Erythroblast (primary cell): ENCODE results near the gene SYT1.
"Not testable (repeated sequence)": the region's sequence is repeated elsewhere in the genome, so short reads cannot be mapped to it uniquely, and the experiment has no call there.

Source experiments
- DNase-seq, 2 experiments: peaks; one replicate each; lab custom pipeline; 2025; lab: John Stamatoyannopoulos, UW
- GATA1 ChIP-seq: IDR thresholded peaks from 2 replicates; pipeline ENCODE4 v1.6.1; 2011; ENCODE audit warnings: low read depth, mild to moderate bottlenecking, control low read depth, low read length, moderate library complexity
- POLR2A ChIP-seq: IDR thresholded peaks from 2 replicates; pipeline ENCODE4 v1.6.1; 2011; ENCODE audit warnings: mild to moderate bottlenecking, low read length

The SYT1 gene

DNA sequence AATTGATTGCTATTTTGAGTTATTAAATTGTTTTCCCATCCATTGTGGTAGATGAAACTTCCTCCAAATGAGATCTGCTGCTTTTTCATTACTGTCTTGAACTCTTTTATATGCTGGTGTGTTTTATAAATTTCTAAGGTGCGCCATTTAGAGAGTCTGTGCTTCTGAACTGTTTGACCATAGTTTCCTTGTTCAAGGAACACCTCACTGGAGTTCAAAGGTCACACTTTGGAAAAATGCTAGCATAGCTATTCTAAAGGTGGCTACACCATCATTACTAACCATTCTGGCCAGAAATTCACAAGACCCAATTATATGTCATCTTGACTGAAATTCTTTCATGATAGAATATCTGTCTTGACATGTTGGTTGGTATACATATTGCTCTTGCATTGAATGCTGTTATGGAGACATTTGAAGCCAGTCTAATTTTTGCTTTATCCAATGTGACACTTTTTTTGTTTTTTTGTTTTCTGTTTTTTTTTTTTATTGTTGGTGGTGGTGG lies 556.7 kb downstream of the SYT1 start:
- DNase-seq: no peak
- TF ChIP-seq POLR2A: no peak
- TF ChIP-seq GATA1: no peak

DNA sequence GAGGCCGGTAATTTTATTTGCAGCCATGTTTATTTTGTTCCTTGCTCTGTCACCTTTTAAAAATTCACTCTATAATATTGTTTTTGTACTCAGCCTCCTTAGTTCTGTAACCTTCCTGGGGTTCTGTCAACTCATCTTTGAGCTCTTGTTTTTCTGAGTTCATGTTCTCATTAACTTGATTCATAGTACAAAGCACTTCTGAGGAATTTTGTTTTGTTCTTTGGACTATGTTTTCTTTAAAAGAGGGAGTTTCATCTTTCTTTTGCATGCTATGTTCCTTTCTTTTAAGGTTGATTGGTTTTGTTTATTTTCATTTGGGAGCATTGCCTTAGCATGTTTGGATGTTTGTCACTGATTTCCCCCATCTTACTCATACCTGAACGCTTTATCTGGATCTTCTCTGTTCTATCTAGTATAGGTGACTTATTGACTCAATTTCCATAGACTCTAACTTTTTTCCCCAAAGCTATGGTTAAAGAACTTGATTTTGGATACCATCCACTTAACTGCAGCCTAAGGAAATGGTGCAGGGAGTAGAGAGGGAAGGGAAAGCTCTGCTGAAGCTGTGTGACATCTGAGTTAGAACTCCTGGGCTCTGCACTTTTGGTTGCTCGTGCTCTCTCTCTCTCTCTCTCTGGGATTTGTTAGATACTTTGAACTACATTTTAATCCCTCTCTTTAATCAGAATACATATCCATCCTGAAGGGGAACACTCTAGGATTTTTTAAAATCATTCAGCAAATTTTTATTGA lies 557.7 kb downstream of the SYT1 start:
- DNase-seq: no peak
- TF ChIP-seq GATA1: no peak
- TF ChIP-seq POLR2A: no peak

DNA sequence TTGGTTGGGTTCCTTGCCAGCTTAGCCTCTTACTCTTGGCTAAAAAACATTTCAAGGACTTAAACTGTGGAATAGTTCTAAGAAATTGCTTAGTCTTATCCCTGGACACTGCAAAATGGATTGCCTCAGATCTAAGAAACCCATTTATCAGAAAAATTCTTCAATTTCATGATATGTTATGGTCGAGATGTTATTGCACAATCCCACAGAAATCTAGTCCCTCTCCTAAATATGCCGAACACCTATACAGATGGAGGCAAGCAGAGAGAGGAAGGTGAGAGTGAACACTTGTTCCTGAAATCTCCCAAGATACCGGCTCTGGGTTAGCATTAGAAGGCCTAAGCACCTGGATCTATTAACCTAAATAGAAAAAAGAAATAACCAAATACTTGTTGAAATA lies 559.0 kb downstream of the SYT1 start:
- DNase-seq: no peak

DNA sequence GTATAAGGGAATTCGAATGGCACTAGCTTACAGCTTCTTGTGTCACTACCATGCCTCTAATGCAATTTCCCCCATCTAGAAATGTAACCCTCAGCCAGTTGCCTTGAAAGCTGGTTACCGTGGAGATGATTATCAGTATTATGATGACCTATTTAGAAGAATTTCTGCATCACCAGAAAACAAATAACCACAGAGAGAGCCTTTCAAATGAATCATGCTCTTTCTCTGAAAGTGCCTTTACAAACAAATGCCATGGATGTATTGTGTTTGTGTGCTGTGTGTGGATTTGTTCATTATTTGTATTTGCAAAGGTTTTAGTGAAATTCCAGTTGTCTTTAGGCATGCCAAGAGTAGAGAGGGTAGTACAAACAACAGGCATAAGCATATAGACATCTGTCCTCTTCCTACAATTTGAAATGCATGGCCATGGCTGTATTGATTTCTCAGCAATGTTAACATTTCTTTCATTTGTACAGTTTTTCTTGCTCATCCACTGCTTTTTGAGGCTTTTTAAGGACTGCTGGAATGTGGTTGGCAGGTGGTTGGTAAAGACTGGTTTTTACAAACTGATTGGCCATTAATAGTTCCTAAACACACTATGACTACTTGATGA lies 559.6 kb downstream of the SYT1 start:
- no peak for TF ChIP-seq GATA1
- no peak for TF ChIP-seq POLR2A
- no peak for DNase-seq

More for the DNA sequence above, 559.0 kb downstream of the SYT1 start:
- no peak for TF ChIP-seq GATA1
- no peak for TF ChIP-seq POLR2A

DNA sequence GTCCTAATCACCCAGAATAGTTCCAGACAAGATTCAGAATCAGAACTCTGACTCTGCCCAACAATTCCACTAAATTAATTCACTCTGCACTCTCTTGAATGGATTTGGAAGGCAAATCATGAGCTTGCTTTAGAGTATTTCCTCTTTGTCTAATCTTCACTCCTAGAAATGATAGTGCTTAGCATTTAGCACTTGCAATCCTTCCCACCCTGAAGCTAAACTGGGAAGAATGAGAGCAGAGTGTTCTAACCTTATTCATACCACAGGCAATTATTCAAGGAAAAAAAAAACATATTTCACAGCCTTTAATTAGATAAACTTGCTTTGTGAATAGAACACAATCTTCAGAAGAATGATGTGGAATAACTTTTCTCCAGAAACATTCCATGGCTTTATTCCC lies 561.5 kb downstream of the SYT1 start:
- DNase-seq: no peak
- no peak for TF ChIP-seq GATA1
- no peak for TF ChIP-seq POLR2A

DNA sequence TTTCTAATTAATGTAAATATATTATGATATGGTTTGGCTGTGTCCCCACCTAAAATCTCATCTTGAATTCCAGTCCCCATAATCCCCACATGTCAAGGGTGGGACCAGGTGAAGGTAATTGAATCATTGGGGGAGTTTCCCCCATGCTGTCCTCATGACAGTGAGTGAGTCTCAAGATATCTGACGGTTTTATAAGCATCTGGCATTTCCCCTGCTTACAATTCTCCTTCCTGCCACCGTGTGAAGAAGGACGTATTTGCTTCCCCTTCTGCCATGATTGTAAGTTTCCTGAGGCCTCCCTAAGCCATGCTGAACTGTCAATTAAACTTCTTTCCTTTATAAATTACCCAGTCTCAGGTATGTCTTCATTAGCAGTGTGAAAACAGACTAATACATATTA lies 562.2 kb downstream of the SYT1 start:
- DNase-seq: not testable (repeated sequence)

DNA sequence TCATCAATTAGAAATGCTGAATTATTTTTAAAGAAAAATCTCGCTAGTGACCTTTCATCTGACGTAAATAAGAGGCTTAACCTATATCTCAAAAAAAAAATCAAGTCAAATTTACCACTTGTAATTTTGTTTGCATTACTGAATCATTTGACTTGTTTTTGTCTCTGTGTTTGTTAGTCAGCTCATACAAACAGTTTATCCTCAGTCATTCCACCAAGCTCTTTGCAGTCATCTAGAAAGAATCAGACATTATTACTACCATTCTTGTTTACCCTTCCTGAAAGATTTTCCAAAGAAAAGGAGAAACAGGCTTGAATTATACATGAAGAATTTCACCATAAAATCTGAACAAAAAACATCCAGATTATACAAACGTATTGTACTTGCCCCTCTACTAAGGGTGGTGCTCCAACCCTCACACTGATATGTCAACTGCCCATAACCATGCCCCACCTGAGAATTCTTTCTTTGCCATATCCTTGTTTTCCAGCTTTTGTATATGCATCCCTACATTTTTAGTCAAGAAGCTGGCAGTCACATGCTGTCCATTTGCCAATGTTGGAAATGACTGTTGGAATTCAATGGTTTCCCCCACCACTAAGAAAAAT lies 569.0 kb downstream of the SYT1 start:
- no peak for TF ChIP-seq GATA1
- no peak for DNase-seq

DNA sequence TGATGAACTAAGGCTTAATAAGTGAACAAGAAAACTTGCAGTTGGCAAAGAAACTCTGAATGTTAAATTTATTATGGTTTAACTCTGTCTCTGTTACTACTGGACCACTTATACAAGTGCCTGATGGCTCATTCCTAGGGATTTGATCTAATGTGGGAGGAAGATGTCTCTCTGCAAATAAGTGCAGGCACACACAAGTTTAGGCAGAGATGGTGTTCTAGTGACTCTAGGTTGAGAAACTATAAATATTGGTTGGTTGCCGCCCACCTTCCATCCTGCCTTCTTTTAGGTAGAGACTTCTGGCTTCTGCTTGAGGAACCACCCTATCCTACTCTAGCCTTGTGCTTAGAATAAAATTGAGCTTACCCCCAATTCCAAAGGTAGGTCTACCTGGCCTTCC lies 570.0 kb downstream of the SYT1 start:
- no peak for DNase-seq
- no peak for TF ChIP-seq GATA1
- no peak for TF ChIP-seq POLR2A

DNA sequence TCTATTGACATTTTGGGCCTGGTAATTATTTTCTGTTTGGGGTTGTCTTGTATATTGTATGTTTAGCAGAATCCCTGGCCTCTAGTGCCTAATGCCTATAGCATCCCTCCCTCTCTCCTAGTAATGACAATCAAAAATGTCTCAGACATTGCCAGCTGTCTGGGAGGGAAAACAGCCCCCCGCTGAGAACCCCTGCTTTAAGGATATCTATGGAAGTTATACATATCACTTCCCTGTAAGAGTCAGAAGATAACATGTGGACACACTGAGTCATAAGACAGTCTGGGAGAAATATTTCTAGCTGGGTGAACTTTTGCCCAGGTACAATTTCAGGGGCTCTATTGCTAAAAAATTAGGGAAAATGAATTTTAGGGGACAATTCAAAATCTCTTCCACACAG lies 571.2 kb downstream of the SYT1 start:
- DNase-seq: no peak

DNA sequence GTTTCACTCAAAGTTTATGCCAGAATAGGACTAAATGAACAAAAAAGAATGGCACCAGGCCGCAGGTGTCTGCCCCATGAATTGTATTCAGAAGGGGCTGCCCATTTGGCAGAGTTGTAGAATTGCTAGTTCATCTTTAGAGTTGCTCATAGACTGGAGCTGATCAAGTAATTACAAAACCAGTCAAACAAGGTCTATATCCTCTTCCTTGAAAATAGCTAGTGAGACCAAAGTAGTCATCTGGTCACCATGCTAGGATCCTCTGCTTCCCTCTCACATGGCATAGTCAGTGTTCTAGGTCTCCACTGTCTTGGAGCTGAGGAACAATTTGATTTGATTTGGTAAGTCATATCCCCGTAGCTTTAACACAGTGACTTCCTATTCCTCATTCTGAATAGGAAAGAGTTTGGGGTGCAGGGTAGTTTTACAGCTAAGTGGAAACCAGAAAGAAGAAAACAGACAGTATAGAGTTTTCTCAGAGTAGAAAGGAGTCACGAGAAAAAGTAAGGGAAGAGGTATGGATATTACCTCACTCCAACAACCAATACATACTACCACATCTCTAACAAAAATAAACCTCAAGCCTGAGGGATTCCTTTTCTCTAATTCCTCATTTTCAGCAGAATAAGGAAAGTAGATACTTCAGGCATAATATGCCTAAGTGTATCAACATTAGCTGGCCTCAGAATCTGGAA lies 574.1 kb downstream of the SYT1 start:
- TF ChIP-seq GATA1: no peak
- no peak for TF ChIP-seq POLR2A
- no peak for DNase-seq

More for the DNA sequence above, 571.2 kb downstream of the SYT1 start:
- TF ChIP-seq POLR2A: no peak
- no peak for TF ChIP-seq GATA1

DNA sequence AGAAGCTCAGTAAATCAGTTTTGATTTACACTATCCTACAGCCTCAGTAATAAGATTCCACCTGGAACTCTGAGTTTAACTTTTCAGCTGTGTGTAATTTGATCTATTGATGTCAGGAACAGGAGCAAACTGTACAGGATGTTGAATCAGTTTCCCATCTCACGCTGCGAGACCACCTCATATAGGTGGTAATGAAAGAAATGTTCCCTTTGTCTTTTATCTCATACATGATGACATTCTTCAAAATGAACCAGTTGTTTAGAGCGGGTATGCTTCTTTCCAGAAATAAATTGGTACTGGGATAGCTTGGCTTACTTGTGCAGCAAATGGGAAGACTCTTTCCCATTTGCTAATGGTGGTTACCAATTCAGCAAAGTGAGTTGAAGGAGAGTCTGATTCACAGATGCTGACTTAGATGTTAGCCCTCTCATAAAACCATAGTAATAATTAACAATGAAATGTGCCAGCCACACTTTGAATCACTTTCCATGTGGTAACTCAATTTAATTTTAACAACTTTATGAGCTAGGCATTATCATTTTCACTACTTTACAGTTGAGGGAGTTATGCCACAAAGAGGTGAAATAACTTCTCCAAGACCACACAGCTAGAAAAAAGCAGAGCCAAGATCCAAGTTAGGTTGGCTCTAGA lies 574.7 kb downstream of the SYT1 start:
- DNase-seq: no peak
- TF ChIP-seq GATA1 (no peak), POLR2A (no peak)

DNA sequence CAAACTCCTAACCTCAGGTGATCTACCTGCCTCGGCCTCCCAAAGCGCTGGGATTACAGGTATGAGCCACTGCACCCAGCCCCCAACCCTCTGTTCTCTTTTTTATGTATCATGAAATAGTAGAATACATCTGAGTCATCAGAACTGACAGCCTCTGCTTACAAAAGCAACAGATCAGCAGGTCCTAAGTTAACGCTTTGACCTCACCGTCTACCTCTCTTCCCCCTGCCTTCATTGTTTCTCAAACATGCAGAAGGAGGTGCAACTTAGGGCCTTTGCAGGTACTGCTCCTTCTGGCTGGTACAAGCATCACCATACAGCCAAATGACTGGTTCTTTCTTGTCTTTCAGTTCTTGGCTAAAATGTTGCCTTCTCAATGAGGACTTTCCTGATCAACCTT lies 577.0 kb downstream of the SYT1 start:
- TF ChIP-seq GATA1 (no peak), POLR2A (no peak)
- no peak for DNase-seq

DNA sequence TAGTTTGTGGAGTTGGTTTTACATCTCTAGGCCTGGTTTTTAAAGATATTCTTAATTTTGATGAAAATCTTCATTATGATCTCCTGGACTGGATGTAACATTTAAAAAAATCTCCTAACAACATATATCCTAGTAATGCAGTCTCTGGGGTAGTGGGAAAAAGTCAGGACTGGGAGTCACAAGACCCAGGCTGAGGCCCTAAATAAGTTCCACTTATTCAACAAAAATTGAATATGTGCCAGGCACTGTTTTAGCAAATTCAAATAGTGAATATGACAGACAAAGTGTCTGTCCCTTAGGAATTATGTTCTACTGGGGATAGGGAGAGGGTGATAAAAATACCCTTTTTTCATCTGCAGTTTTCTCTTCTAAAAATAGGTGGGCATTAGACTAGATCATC lies 577.8 kb downstream of the SYT1 start:
- TF ChIP-seq POLR2A: no peak
- no peak for TF ChIP-seq GATA1
- no peak for DNase-seq
